Stimulated activated CD8-positive, alpha-beta memory T cell treated with anti-CD3 and anti-CD28 coated beads, Interleukin-15, amount 100 ng/mL, for 48 hours (primary cell): ENCODE measurements around the gene CDIP1.

ENCODE experiments used
- DNase-seq, 2 donors: peaks; one replicate each; pipeline ENCODE4 v3.0.0-alpha.2; 2020; ENCODE audit warnings: low read depth in 2 of 2

Gene CDIP1

DNA sequence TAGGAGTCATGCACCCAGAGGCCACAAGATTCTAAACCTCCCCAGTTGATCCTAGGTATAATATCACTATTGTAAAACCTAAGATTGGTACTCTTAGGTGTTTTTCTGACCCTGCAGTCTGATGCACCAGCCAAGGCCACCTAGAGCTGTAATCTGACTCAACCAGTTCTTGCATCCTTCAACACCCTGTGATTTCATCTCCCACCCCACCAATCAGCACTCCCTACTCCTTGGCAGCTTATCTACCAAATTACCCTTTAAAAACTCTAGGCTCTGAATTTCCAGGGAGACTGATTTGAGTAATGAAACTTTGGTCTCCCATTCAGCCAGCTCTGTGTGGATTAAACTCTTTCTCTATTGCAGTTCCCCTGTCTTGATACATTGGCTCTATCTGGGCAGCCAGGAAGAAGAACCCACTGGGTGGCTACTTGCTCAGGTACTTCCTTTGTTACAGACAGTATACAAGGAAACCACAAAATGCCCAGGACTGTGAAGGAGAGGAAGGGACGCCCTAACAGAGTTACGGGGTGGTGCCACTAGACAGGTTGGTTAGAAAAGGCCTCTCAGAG lies 1.2 kb upstream of the CDIP1 start:
- no peak for DNase-seq

- DNase-seq = no peak
These were observed 913 bp downstream of the CDIP1 start for GRCh38 chr16:4537376-4538343.

DNA sequence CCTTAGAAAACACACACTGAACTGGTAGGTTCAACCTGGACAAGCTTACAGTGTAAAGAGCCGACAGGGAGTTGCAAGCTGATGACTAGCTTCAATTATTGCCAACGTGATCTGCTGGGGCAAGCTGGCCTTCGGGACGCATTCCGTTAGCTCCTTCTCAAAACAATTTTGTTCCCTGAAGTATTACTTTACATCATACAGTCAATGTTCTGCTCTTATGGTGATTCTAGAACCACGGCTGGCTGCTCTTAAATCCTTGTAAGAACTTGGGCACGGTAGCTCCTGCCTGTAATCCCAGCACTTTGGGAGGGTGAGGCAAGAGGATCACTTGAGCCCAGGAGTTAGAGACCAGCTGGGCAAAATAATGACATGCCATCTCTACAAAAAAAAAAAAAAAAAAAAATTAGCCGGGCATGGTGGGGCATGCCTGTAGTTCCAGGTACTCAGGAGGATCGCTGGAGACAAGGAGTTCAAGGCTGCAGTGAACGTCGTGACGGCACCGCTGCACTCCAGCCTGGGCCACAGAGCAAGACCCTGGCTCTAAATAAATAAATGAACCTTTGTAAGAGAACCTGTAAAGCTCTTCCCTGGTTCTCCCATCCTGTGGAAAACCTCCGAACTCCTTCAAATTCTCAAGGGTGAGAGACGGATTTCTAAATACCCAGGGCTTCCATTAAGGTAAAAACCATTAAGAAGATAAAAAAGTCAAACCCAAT lies 2.0 kb downstream of the CDIP1 start:
- DNase-seq = no peak

GRCh38 chr16:4535627-4536108 lies 2.9 kb downstream of the CDIP1 start:
- peak in 1 of 2 donors; percentile 23 for DNase-seq

- DNase-seq = no peak
These were observed 4.3 kb downstream of the CDIP1 start for GRCh38 chr16:4534151-4534790.

DNA sequence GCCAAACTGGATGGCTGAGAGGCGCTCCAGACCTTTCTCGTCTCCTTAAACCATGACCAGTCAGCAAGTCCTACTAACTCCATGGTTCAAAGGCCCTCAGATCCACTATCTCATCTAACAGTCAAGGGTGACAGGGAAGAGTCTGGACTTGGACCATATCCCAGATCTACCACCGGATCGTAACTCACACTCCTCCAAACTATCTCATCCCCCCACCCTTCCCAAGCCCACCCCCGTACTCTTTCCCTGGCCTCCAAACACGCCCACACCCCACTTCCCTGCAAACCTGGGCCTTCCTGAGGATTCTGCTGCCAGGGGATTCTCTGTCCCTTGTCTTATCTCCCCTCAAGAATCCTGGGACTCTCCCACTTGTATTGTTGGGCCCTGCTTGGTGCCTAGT lies 5.1 kb downstream of the CDIP1 start:
- DNase-seq = no peak

- no peak for DNase-seq
These were observed 6.3 kb downstream of the CDIP1 start for GRCh38 chr16:4532238-4532637.

GRCh38 chr16:4531811-4532210 lies 6.8 kb downstream of the CDIP1 start:
- DNase-seq = no peak

GRCh38 chr16:4529085-4530060 lies 9.2 kb downstream of the CDIP1 start:
- DNase-seq = no peak

GRCh38 chr16:4525634-4526277 lies 12.8 kb downstream of the CDIP1 start:
- DNase-seq = no peak

- DNase-seq = no peak
These were observed 13.5 kb downstream of the CDIP1 start for GRCh38 chr16:4525069-4525468.

DNA sequence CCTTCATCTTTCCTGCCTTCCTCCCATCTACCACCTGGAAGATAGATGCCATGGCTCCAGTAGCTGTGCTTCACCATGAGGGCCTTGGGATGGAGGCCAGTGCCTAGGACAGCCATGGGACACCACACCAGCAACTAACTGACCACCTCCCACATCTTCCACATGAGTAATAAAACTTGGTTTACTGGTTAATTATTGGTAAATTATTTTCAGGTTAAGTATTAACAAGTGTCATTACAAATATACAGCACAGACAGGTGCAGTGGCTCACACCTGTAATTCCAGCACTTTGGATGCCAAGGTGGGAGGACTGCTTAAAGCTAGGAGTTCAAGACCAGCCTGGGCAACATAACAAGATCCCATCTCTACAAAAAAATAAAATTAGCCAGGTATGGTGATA lies 14.0 kb downstream of the CDIP1 start:
- no peak for DNase-seq

DNA sequence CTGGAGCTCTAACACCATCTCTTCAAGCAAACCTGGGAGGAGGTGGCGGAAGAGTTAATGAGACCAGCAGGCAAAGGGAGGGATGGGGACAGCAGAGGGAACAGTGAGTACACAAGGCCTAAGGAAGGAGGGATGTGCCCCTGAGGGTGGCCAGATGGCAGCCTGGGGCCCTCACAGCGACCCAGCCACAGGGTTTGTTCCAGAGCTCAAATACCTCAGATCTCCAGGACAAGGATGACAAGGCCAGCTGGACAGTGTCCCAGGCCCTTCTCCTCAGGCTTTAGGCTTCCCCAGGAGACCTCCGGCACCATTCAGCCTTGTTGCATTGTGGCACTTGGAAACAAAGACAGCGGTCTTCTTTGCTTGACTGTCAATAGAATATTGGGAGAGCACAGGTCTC lies 14.9 kb downstream of the CDIP1 start:
- DNase-seq = no peak

DNA sequence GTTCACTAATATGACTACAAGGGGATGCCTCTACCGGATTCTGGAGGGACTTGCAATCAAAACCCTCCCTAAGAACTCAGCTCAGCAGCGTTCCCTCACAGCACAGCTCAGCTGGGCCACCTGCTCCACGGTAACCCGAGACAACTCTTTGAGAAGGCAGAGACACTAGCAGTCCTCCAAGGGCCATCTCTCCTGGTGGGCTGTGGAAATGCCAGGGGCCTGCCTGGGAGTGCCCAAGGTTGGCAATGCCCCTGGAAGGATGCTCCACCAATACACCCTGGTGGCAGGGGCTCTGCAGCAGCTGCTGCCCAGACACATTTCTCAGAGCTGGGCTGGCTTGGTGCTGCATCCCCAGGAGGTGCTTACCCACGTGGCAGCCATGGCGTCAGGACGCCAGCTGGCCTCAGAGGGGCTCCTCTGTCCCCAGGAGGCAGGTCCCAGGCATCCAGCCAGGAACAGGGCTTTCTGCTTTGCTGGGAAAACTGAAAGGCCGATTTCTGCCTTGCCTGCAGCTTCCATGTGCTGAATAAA lies 16.5 kb downstream of the CDIP1 start:
- no peak for DNase-seq

GRCh38 chr16:4520913-4521312 lies 17.7 kb downstream of the CDIP1 start:
- no peak for DNase-seq

DNA sequence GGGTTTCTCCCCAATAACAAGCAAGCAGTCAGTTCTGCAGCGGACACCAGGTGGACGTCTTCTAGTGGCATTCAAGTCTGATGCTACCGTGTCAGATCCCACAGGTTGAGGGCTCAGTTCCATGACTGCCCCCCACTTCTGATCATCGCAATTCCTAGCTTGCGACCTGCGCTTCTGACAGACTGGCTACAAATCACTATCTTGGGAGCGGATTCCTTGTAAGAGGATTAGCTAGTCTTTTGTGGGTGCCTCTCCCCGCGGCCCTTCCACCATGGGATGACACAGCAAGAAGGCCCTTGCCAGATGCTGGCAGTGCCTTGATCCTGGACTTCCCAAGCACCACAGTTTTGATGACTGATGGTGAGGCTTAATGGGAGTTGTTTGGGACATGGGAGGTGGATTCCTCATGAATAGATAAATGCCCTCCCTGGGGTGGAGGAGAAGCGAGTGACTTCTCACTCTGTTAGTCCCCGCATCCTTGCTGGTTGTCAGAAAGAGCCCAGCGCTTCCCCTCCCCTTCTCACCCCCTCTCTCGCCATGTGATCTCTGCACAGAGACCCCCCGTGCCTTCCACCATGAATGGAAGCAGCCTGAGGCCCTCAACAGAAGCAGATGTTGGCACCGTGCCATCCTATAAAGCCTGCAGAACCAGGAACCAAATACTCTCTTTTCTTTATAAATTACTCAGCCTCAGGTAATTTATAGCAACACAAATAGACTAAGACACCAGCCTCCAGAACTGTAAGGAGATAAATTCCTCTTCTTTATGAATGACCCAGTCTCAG lies 19.1 kb downstream of the CDIP1 start:
- DNase-seq = no peak

- DNase-seq = no peak
These were observed 20.5 kb downstream of the CDIP1 start for GRCh38 chr16:4517812-4518680.

DNA sequence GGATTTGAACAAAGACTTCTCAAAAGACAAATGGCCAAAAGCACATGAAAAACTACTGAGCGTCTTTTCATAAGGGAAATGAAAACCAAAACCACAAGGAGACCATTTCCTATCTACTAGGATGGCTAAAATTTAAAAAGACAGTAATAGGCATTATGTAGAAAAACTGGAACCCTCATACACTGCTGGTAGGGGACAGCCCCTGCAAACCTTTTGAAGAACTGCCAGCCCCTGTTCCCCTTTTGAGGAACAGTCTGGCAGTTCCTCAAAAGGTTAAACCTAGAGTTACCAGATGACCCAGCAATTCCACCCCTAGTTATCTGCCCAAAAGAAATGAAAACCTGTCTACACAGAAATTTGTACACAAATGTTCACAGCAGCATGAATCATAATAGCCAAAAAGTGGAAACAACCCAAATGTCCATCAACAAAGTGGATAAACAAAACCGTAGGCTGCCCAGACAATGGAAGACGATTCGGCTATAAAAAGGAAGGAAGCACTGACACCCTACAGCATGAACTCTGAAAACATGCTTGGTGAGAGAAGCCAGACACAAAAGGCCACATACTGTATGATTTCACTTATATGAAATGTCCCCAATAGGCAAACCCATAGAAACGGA lies 22.9 kb downstream of the CDIP1 start:
- DNase-seq = no peak
